HUES6 (cell line): Measurements from ENCODE around the gene AQP5.

Experiments
- H3K27ac ChIP-seq: 2 replicates; pipeline ENCODE4 v1.7.0; 2013; ENCODE audit warnings: low read depth, mild to moderate bottlenecking, low read length, inconsistent platforms
- H3K27me3 ChIP-seq: 2 replicates; pipeline ENCODE4 v1.6.1; 2013; ENCODE audit warnings: low read length; ENCODE audit not compliant: control insufficient read depth, insufficient read depth
- H3K36me3 ChIP-seq: 2 replicates; pipeline ENCODE4 v1.6.1; 2013; ENCODE audit warnings: low read length; ENCODE audit not compliant: control insufficient read depth, insufficient read depth
- H3K4me1 ChIP-seq: 2 replicates; pipeline ENCODE4 v1.6.1; 2013; ENCODE audit warnings: low read length; ENCODE audit not compliant: control insufficient read depth, insufficient read depth
- H3K4me3 ChIP-seq: 2 replicates; pipeline ENCODE4 v1.5.1; 2013; ENCODE audit warnings: low read depth, low read length
- H3K9ac ChIP-seq: one replicate; pipeline ENCODE4 v1.6.1; 2013; ENCODE audit warnings: mild to moderate bottlenecking, low read length
- H3K9me3 ChIP-seq: 2 replicates; pipeline ENCODE4 v1.6.1; 2013; ENCODE audit warnings: low read depth, low read length; ENCODE audit not compliant: control insufficient read depth, insufficient read depth

Gene AQP5

DNA sequence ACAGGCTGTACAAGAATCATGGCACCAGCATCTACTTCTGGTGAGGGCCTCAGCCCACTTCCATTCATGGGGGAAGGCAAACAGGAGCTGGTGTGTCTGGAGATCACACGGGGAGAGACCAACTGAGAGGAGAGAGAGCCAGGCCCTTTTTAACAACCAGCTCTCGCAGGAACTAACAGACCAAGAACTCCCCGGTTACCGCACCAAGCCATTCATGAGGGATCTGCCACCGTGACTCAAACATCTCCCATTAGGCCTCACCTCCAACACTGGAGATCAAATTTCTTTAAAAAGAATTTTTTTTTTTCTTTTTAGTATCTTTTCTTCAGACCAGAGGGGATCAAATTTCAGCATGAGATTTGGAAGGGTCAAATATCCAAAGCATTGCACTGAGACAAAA is 27.9 kb upstream of the AQP5 start:
- no peaks in the 10 kb centered on the region for H3K4me1 ChIP-seq
- H3K36me3 ChIP-seq = no peaks in the 10 kb centered on the region
- no peak overlapping the region for H3K27ac ChIP-seq
- H3K4me3 ChIP-seq = no peak overlapping the region
- no peak overlapping the region for H3K9ac ChIP-seq
- H3K9me3 ChIP-seq = no peaks in the 10 kb centered on the region
- H3K27me3 ChIP-seq = no peaks in the 10 kb centered on the region; the same call in 1 of the 2 replicates

DNA sequence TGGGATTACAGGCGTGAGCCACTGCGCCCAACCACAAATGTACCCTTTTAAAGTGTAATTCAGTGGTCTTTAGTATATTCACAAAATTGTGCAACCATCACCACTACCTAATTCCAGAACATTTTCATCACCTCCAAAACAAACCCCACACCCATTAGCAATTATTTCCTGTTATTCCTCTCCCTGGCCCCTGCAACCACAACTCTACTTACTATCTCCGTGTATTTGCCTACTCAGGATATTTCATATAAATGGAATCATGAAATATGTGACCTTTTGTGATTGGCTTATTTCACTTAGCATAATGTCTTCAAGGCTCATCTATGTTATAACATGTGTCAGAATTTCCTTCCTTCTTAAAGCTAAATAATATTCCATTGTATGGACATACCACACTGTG is 27.2 kb upstream of the AQP5 start:
- H3K9ac ChIP-seq = no peak overlapping the region
- no peaks in the 10 kb centered on the region; the same call in 1 of the 2 replicates for H3K27me3 ChIP-seq
- H3K9me3 ChIP-seq = no peaks in the 10 kb centered on the region
- no peak overlapping the region for H3K4me3 ChIP-seq
- no peak overlapping the region for H3K27ac ChIP-seq
- H3K4me1 ChIP-seq = no peaks in the 10 kb centered on the region
- no peaks in the 10 kb centered on the region for H3K36me3 ChIP-seq

DNA sequence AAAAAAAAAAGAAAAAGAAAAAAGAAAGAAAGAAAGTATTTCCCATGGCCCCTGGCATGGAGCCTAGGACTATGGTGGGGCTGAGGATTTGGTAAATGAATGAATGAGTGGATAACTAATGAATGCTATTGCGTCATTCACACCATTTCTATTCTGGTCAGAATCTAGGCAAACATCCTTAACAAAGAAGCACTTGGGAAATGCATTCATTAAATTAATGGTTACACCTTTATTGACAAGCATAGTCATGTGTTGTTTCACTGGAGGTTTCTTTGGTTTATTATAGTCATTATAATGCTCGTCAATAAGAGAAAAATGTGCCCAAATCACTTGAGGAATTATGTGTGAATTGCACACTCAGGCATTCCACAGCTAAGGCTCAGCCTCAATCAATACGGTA is 24.7 kb upstream of the AQP5 start:
- Histone ChIP-seq H3K9ac (no peak overlapping the region), H3K27ac (no peak overlapping the region), H3K4me1 (no peaks in the 10 kb centered on the region), H3K27me3 (no peaks in the 10 kb centered on the region), H3K36me3 (no peaks in the 10 kb centered on the region), H3K4me3 (no peak overlapping the region), H3K9me3 (no peaks in the 10 kb centered on the region)

DNA sequence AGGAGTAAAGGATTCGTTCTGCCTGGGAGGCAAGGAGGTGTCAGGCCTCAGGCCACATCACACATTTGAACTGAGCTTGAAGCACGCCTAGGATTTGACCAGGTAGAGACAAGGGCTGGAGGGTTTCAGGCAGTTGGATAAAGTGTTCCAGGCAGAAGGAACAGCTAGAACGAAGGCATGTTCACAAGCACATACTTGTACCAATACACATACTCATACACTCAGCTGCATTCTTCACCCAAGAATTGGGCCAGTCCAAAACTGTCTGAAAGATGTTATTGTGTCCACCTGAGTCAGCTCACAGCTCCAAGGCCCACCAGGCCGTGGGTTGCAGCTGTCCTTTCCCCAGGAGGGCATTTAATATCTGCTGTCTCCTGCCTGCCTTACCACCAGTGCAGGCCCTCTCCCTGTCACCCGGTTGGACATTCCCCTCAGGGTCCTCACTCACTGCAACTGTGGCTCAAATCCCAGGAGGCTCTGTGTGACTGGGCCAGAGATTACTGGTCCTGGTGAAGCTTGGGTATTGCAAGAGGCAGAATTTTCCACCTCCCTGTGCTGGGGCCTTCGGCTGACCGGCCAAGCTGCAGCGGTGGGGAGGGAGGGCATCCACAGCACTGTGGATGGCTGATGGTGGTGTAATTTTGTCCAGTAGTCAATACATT is 23.9 kb upstream of the AQP5 start:
- no peak overlapping the region for H3K9ac ChIP-seq
- H3K27ac ChIP-seq = no peak overlapping the region
- H3K4me1 ChIP-seq = peaks cover 8% of the 10 kb centered on the region; the same call in 1 of the 2 replicates
- no peaks in the 10 kb centered on the region for H3K36me3 ChIP-seq
- no peak overlapping the region for H3K4me3 ChIP-seq
- H3K9me3 ChIP-seq = no peaks in the 10 kb centered on the region
- no peaks in the 10 kb centered on the region for H3K27me3 ChIP-seq

DNA sequence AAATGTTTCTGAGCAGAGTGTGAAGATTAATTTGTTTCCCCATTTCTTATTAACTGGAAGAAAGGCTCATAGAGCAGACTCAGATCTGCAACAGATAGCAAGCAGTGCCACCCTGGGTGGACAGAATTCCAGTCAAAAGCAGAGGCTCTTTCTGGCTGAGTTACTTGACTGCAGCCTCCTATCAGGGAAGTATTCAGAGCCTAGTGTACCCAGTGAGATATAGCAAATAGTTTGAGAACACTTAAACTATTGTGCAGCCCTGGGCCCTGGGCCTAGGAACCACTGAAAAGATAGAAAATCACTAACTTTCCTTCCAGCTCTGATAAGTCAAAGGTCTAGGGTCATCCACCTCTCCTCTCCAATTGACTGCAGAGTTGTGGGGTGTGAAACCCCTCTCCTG is 22.4 kb upstream of the AQP5 start:
- Histone ChIP-seq H3K27me3 (peaks cover 12% of the 10 kb centered on the region), H3K9ac (no peak overlapping the region), H3K27ac (no peak overlapping the region), H3K4me1 (peaks cover 13% of the 10 kb centered on the region; the same call in 1 of the 2 replicates), H3K9me3 (no peaks in the 10 kb centered on the region), H3K36me3 (no peaks in the 10 kb centered on the region), H3K4me3 (no peak overlapping the region)

DNA sequence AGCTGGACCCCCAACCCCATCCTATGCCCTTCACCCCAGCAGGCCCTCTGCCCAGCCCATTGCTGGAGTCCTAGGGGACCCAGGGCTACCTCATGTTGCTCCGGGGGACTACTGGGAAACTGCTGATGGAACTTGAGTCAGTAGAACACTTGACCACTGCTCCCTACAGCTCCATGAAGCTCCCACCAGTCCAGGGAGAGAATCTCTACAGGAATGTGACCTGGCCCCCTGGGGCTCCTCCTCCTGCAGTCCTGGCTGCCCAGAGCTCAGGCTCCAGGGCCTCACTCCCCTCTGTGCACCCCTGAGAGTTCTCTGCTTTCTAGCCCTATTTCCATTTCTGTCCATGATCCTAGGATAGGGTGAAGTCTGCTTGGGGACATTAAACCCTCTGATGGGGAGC is 22.0 kb upstream of the AQP5 start:
- no peaks in the 10 kb centered on the region for H3K36me3 ChIP-seq
- H3K27ac ChIP-seq = no peak overlapping the region
- no peaks in the 10 kb centered on the region for H3K9me3 ChIP-seq
- peaks cover 16% of the 10 kb centered on the region for H3K27me3 ChIP-seq
- H3K9ac ChIP-seq = no peak overlapping the region
- peaks cover 13% of the 10 kb centered on the region; the same call in 1 of the 2 replicates for H3K4me1 ChIP-seq
- H3K4me3 ChIP-seq = no peak overlapping the region

DNA sequence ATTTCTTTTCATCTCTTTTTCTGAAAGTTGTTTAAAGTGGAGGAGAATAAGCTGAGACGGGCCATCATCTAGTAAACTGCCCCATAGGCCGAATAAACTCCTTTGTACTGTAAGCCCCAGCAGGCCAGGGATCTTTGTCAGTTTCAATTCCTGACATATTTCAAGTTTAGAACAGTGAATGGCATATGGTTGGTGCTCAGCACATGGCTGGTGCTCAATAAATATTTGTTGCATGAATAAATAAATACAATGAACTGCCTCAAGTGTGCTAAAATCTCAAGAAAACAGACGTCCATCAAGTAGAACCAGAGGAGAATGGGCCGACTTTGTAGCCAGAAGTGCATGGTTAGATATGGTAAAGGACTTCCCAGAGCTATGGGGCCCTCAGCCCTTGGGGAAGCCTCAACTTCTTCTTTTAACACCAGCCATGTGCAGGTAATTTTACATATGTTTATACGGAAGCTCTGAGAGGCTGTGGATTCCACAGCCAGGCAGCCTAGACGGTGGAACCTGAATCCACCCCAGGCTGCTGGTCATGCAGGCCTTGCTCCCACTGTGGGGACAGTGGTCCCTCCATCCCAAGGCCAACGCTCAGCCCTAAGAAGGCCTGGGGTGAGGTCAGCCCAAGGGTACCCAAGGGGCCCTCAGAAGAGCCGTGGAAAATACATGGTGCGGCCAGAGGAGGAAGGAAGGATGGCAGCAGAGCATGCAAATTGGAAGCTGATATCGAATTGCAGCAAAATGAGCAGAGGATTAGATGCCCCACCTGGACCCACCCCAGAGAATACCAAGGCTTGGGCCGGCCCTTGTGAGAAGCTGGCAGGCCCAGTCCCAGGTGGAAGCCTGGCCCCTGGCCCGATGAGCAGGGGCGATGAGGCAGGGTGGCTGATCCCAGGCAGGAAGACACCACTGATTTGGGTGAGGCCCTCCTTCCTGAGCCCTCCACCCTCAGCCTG is 19.8 kb upstream of the AQP5 start:
- peaks cover 23% of the 10 kb centered on the region for H3K27me3 ChIP-seq
- H3K36me3 ChIP-seq = no peaks in the 10 kb centered on the region
- H3K9me3 ChIP-seq = no peaks in the 10 kb centered on the region
- H3K4me1 ChIP-seq = peaks cover 23% of the 10 kb centered on the region
- no peak overlapping the region for H3K9ac ChIP-seq
- no peak overlapping the region for H3K4me3 ChIP-seq
- no peak overlapping the region for H3K27ac ChIP-seq

DNA sequence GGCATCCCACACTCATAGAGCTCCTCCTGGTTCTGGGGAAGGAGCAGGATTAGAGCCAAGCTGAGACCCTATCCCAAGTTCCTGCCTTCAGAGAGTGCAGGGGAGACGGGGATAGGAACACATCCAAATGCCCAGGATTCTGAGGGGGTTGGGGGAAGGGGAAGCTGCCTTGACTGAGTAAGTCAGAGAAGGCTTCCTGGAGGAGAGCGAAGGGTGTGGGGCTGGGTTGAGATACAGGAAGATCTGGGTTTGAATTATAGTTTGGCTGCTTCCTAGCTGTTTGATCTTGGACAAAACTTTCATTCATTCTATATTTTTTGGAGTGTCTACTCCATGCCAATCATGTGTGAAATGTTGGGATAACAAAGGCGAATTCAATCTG is 19.2 kb upstream of the AQP5 start:
- Histone ChIP-seq H3K4me1 (peaks cover 23% of the 10 kb centered on the region), H3K9ac (no peak overlapping the region), H3K36me3 (no peaks in the 10 kb centered on the region), H3K9me3 (no peaks in the 10 kb centered on the region), H3K27ac (no peak overlapping the region), H3K4me3 (no peak overlapping the region), H3K27me3 (peaks cover 23% of the 10 kb centered on the region)

DNA sequence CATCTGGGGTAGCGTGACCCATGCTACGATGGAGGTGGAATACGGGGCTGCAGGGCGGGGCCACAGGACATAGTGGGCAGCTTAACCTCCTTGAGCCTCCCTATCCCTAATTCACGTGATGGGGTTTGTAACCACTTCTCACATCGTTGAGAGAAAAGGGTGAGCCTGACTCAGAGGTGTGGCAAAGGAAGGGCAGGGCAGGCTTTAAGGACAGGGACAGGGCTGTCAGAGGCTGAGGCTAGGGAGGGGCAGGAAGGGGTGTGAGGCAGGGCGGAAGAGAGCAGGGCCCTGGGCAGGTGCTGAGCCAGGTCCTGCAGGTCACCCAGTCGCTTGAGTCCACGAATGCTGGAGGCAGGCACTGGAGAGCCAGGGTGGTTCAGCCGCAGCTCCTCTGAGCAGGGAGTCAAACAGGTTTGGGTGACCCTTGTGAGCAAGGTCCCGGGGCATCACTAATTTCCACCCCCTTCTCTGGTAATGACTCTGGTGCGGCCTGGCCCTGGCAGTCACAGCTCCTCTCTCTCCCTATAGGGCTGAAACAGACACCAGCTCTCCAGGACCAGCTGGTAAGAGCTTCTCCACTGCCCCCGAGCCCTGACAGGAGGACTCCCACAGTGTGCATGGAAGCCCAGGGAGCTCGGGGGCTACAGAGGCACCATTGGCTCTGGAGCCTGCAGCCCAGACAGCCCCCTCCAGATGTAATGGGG is 18.6 kb upstream of the AQP5 start:
- Histone ChIP-seq H3K4me3 (no peak overlapping the region), H3K27me3 (peaks cover 23% of the 10 kb centered on the region), H3K36me3 (no peaks in the 10 kb centered on the region), H3K9me3 (no peaks in the 10 kb centered on the region), H3K4me1 (peaks cover 23% of the 10 kb centered on the region), H3K27ac (no peak overlapping the region), H3K9ac (no peak overlapping the region)

DNA sequence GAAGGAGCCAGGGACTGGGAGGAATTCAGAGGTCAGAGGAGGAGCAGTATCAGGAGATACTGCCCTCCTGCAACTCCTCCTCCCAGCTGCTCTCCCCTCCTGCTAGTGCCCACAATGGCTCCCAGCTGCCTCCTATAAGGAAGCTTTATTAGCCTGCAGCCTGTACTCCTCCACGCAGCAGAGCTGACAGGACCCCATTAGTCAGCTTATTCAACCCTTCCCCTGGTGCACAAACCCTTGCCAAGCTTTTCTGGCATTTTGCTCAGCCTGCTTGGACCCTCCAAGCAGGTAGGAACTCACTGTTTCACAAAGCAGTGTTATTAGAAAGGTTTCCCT is 18.1 kb upstream of the AQP5 start:
- Histone ChIP-seq H3K27me3 (peaks cover 23% of the 10 kb centered on the region), H3K27ac (no peak overlapping the region), H3K4me1 (peaks cover 23% of the 10 kb centered on the region), H3K9ac (no peak overlapping the region), H3K4me3 (no peak overlapping the region), H3K36me3 (no peaks in the 10 kb centered on the region), H3K9me3 (no peaks in the 10 kb centered on the region)

DNA sequence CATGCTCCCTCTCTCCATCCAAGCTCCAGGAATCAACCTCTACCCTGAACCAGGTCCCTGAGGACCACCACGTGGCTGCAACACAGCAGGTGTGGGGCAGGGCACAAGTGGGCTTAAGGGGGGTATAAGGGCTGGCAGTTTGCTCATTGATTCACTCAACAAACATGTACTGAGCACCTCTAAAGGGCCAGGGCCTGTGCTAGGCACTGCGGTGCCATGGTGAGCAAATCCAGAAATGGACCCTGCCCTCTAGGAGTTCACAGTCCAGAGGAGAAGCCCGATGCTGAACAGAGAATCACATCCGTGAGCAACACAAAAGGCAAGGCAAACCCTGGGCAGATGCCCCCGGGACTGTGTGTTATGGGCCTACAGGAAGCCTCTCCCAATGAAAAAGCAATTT is 17.6 kb upstream of the AQP5 start:
- Histone ChIP-seq H3K27me3 (peaks cover 23% of the 10 kb centered on the region), H3K9me3 (no peaks in the 10 kb centered on the region), H3K27ac (no peak overlapping the region), H3K4me1 (peaks cover 23% of the 10 kb centered on the region), H3K9ac (no peak overlapping the region), H3K4me3 (no peak overlapping the region), H3K36me3 (no peaks in the 10 kb centered on the region)
